HG03064 (cell line): ENCODE measurements around the gene HSF2.
"Not testable (repeated sequence)": the region's sequence is repeated elsewhere in the genome, so short reads cannot be mapped to it uniquely, and the experiment has no call there.

Experiments
- ATAC-seq: cut with Tn5 transposase; IDR thresholded peaks from one replicate; pipeline ENCODE4 v1.9.1; 2021; ENCODE audit warnings: low read depth; ENCODE audit not compliant: unreplicated experiment

The HSF2 gene

GRCh38 chr6:122438975-122439374, 39.5 kb downstream of the HSF2 start:
- ATAC-seq: no peak

GRCh38 chr6:122445274-122445673, 45.8 kb downstream of the HSF2 start:
- no peak for ATAC-seq

GRCh38 chr6:122449069-122449468, 49.6 kb downstream of the HSF2 start:
- ATAC-seq: no peak

GRCh38 chr6:122452509-122452908, 53.1 kb downstream of the HSF2 start:
- no peak for ATAC-seq

- ATAC-seq: no peak
Measured at GRCh38 chr6:122454673-122455072, 55.2 kb downstream of the HSF2 start.

- not testable (repeated sequence) for ATAC-seq
Measured at GRCh38 chr6:122455116-122455515, 55.7 kb downstream of the HSF2 start.

- ATAC-seq: no peak
Measured at GRCh38 chr6:122458087-122458486, 58.6 kb downstream of the HSF2 start.

- ATAC-seq: no peak
Measured at GRCh38 chr6:122459240-122459639, 59.8 kb downstream of the HSF2 start.

GRCh38 chr6:122459865-122460416, 60.5 kb downstream of the HSF2 start:
- not testable (repeated sequence) for ATAC-seq

- ATAC-seq: no peak
Measured at GRCh38 chr6:122461885-122462284, 62.4 kb downstream of the HSF2 start.

GRCh38 chr6:122471107-122472021, 71.9 kb downstream of the HSF2 start, which contains the start of gene SERINC1:
SERINC1 (minus strand) TSS chr6:122471807; CDS start chr6:122471737, 70 bp downstream.
- peak; percentile 99 for ATAC-seq

GRCh38 chr6:122472022-122472340, 72.5 kb downstream of the HSF2 start:
- ATAC-seq: peak; percentile 51

- ATAC-seq: no peak
Measured at GRCh38 chr6:122476131-122476530, 76.7 kb downstream of the HSF2 start.

GRCh38 chr6:122482750-122483080, 83.3 kb downstream of the HSF2 start:
- no peak for ATAC-seq
